ENCODE data around the gene PROZ. TPM values are rescaled to one million over a fixed set of nuclear protein-coding genes. Genes with fewer than 3 reads are reported as not detected.

PROZ gene
- total RNA-seq, 4 donors from 2014 or later, result not detected

DNA sequence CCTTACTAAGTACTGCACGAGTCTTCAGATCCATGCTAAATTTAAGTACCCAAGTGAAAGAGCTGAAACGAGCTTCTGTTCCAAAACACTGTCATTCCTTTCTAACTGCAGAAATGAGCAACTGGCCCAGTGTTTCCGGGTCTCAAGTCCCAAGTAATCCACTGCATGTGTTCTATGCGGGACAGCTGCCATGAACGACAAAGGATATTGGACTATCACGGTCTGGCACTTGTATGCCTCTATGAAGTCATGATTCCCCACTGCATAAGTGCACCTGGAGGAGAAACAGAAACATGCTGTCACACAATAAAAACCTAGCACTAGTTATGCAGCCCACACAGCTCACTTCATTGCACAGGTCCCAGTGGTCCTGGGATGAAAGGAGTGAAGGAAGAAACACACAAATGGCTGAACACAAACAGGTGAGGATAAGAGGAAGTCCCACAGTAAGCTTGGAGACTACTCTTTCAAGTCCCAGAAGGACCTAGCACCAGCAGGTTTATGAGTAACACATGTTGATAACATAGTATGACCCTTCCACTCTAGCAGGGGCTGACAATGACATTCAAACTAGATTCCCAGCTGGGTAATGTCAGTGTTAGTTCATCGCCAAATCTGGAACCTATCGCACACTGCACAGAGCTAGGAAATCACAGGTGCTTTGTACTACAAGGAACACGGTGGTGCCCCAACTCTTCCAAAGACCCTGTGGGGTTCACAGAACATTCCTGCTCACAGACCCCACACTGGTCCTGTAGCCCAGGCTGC is 38.7 kb downstream of the PROZ start:
- Histone ChIP-seq H3K4me1 (peaks cover 0 to 2% (median 0%) of the 10 kb centered on the region in 4 donors), H3K9me3 (no peaks in the 10 kb centered on the region), H3K27me3 (no peaks in the 10 kb centered on the region), H3K27ac (no peak overlapping the region), H3K4me3 (no peak overlapping the region), H3K36me3 (peaks cover 0 to 79% (median 0%) of the 10 kb centered on the region in 3 donors)
- no peak for TF ChIP-seq POLR2A (IDR thresholded peaks at IDR 0.05)
- WGBS, 2 donors, result 73 to 85% methylated on average over 9 of the region's 9 CpGs
- DNase-seq (ENCODE audit: low spot score in 2 of 2), result no peak

GRCh38 chr13:113201815-113202214 is 43.4 kb downstream of the PROZ start:
- peaks cover 0 to 47% (median 5%) of the 10 kb centered on the region in 4 donors for H3K4me1 ChIP-seq
- no peak overlapping the region for H3K4me3 ChIP-seq
- no peaks in the 10 kb centered on the region for H3K27me3 ChIP-seq
- DNase-seq (ENCODE audit: low spot score in 2 of 2), result no peak
- H3K36me3 ChIP-seq, result peaks cover 0 to 47% (median 0%) of the 10 kb centered on the region in 3 donors
- H3K27ac ChIP-seq, result no peak overlapping the region
- TF ChIP-seq EP300 (IDR thresholded peaks at IDR 0.05), result no peak
- no peak for TF ChIP-seq CTCF (IDR thresholded peaks at IDR 0.05)
- no peak for TF ChIP-seq POLR2A (IDR thresholded peaks at IDR 0.05)
- no peaks in the 10 kb centered on the region for H3K9me3 ChIP-seq
- 92 to 93% methylated on average over 2 of the region's 2 CpGs for WGBS, 2 donors

- DNase-seq (ENCODE audit: low spot score in 2 of 2), result no peak
- TF ChIP-seq EP300 (IDR thresholded peaks at IDR 0.05), result no peak
- TF ChIP-seq CTCF (IDR thresholded peaks at IDR 0.05), result no peak
- no peak for TF ChIP-seq POLR2A (IDR thresholded peaks at IDR 0.05)
- Histone ChIP-seq H3K9me3 (no peaks in the 10 kb centered on the region), H3K36me3 (peaks cover 0 to 36% (median 0%) of the 10 kb centered on the region in 3 donors), H3K27me3 (no peaks in the 10 kb centered on the region), H3K4me3 (no peak overlapping the region), H3K4me1 (peaks cover 0 to 58% (median 15%) of the 10 kb centered on the region in 4 donors), H3K27ac (no peak overlapping the region)
- 77 to 86% methylated on average over 4 of the region's 4 CpGs for WGBS, 2 donors
Measured at GRCh38 chr13:113202912-113203311, 44.5 kb downstream of the PROZ start.

- DNase-seq (ENCODE audit: low spot score in 2 of 2), result no peak
- Histone ChIP-seq H3K36me3 (peaks cover 0 to 28% (median 0%) of the 10 kb centered on the region in 3 donors), H3K4me1 (peaks cover 0 to 59% (median 15%) of the 10 kb centered on the region in 4 donors), H3K27ac (no peak overlapping the region), H3K4me3 (no peak overlapping the region), H3K27me3 (no peaks in the 10 kb centered on the region), H3K9me3 (no peaks in the 10 kb centered on the region)
- no peak for TF ChIP-seq EP300 (IDR thresholded peaks at IDR 0.05)
- no peak for TF ChIP-seq CTCF (IDR thresholded peaks at IDR 0.05)
- no peak for TF ChIP-seq POLR2A (IDR thresholded peaks at IDR 0.05)
- 94 to 95% methylated on average over 9 to 12 of the region's 12 CpGs for WGBS, 2 donors
Measured at GRCh38 chr13:113203507-113204377, 45.3 kb downstream of the PROZ start.

DNA sequence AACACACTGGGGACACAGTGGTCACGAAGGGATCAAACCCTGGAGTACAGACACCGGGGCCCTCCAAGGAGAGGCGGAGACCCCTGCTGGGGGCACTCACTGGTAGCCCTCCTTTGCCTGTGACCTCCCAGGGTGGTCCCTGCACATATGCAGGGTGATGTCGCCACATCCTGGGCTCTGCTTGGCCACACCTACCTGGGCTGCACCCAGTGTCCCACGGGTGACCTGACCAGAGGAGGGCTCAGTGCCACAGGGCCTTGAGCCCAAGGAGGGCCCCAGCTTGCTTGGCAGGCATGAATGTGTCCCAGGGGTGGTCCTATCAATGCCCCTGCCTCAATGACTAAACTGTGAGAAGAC is 45.9 kb downstream of the PROZ start:
- Histone ChIP-seq H3K36me3 (peaks cover 0 to 22% (median 0%) of the 10 kb centered on the region in 3 donors), H3K9me3 (no peaks in the 10 kb centered on the region), H3K27me3 (no peaks in the 10 kb centered on the region), H3K4me3 (no peak overlapping the region), H3K27ac (no peak overlapping the region), H3K4me1 (peaks cover 0 to 59% (median 15%) of the 10 kb centered on the region in 4 donors)
- 65 to 93% methylated on average over 2 to 5 of the region's 5 CpGs for WGBS, 2 donors
- DNase-seq (ENCODE audit: low spot score in 2 of 2), result no peak
- TF ChIP-seq POLR2A (IDR thresholded peaks at IDR 0.05) (no peak), CTCF (IDR thresholded peaks at IDR 0.05) (no peak), EP300 (IDR thresholded peaks at IDR 0.05) (no peak)
